Measurements from ENCODE around the gene RBMS1. TPM values are rescaled to one million over a fixed set of nuclear protein-coding genes. Genes with fewer than 3 reads are reported as not detected.
A peak's percentile ranks its signal among the peaks of the same experiment; 100 is the strongest.

Gene RBMS1
- total RNA-seq, 1 donor from 2014 or later, result 73.7 TPM

DNA sequence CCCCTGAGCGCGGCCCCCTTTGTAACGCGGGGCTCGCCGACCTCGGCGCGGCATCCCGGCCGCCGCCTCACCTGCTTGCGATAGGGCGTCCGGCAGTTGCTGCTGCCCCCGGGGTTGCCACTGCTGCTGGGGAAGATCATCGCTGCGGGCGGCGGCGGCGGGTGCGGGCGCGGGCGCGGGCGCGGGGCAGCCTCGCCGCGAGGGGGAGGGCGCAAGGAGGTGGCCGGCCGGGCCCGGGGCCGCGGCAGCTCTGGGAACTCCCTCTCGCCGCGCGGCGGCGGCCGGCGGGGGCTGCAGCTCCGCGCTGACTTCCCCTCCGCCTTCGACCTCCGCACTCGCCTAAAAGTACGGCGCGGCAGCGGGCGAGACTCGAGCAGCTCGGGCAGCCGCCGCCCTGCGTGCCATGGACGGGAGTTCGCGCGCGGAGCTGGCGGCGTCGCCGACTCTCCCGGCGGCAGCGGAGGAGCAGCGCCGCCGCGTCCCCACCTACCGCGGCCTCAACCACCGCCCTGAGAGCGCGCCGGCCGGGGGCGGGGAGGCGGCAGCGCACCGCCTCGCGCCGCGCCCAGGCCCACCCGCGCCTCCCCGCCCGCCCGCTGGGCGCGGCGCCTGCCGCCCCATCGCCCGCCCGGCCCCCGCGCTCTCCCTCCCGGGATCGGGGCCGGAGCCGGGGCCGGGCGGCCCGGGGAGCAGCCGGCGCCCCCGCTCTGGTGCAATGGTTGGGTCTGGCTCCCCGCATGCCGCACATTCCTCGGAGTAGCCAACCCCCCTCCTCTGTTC, 86.0 kb downstream of the RBMS1 start:
- Mint-ChIP-seq H3K27ac (peak overlapping the region; percentile 96), H3K27me3 (peaks cover 4% of the 10 kb centered on the region), H3K9me3 (peaks cover 5% of the 10 kb centered on the region), H3K4me1 (ENCODE audit: unreplicated experiment) (peaks cover 61% of the 10 kb centered on the region), H3K4me3 (peak overlapping the region; percentile 96), H3K36me3 (peaks cover 11% of the 10 kb centered on the region)
- TF ChIP-seq, protein P1, sequence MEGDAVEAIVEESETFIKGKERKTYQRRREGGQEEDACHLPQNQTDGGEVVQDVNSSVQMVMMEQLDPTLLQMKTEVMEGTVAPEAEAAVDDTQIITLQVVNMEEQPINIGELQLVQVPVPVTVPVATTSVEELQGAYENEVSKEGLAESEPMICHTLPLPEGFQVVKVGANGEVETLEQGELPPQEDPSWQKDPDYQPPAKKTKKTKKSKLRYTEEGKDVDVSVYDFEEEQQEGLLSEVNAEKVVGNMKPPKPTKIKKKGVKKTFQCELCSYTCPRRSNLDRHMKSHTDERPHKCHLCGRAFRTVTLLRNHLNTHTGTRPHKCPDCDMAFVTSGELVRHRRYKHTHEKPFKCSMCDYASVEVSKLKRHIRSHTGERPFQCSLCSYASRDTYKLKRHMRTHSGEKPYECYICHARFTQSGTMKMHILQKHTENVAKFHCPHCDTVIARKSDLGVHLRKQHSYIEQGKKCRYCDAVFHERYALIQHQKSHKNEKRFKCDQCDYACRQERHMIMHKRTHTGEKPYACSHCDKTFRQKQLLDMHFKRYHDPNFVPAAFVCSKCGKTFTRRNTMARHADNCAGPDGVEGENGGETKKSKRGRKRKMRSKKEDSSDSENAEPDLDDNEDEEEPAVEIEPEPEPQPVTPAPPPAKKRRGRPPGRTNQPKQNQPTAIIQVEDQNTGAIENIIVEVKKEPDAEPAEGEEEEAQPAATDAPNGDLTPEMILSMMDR (conservative IDR thresholded peaks at IDR 0.05), result no peak
- peak; percentile 77 for DNase-seq (ENCODE audit: extremely low spot score, unreplicated experiment)

DNA sequence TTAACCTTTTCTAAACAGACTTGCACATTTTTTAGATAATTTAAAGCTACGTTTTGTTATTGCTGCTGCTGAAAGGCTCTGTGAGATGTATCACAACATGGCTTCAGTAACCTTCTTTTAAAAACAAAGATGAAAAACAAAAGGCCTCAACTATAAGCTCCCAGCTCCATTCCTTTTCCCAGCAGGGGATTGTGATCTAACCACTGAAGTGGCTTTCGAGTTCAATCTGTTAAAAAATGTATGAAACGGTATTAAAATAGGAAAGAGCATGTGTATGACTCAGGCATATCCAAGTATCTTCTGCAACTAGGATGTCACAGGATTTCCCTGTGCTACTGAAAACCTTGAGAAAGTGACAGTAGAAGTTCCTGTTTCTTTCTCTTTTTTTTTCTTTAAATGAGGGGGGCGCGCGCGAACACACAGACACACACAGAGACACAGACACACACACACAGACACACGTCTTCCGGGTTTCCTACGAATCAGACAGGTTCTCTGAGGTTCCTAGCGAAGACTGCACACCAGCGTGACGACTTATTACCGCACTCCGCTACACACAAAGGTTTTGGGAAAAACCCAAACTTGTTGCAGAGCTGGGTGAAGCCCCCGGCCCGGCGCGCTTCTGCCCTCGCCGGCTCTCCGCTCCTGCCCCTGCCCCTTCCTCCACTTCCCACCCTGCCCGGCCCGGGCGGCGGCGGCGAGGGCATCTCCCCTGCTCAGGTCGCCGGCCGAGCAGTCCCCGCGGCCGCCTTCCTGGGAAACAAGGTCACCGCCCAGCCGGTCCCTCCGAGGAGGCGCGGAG, 86.8 kb downstream of the RBMS1 start:
- H3K27ac Mint-ChIP-seq, result peak overlapping the region; percentile 97
- peak; percentile 73 for DNase-seq (ENCODE audit: extremely low spot score, unreplicated experiment)
- TF ChIP-seq, protein P1 (conservative IDR thresholded peaks at IDR 0.05), result no peak
- H3K4me1 Mint-ChIP-seq (ENCODE audit: unreplicated experiment), result peaks cover 65% of the 10 kb centered on the region
- peaks cover 4% of the 10 kb centered on the region for H3K27me3 Mint-ChIP-seq
- peaks cover 11% of the 10 kb centered on the region for H3K36me3 Mint-ChIP-seq
- peaks cover 5% of the 10 kb centered on the region for H3K9me3 Mint-ChIP-seq
- H3K4me3 Mint-ChIP-seq, result peak overlapping the region; percentile 96

DNA sequence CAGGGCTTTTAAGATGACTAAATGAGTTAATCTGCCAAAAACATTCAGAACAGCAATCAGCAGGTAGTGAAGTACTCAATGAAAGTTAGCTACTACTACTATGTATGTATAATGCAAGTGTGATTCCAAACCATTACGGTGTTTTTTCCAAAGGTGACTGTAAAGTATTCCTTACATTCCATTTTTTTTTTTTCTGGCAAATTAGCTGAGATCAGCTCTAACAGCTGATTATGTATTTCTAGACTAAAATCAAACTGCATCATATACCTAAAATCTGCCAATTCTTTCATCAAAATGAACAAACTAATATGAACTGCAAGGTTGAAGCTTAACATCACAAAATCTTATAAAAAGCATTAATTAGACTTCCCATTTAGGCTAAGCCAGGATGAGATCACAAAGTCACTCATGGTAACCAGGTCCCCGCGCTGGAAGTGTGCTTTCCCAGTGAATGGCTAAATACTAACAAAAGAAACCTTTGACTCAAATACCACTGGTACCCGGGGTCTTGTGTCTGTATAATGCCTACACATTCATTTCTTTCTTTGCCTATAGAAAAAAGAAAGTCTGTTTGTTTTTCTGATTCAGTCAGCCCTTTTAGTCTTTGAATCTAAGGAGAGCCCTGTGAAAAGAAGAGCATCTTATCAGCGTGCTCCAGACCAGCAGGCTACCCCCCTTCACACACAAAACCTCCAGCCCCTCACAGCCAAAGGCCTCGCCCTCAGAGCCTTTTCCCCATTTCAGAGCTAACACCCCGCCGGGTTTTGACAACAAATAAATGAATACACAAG, 88.3 kb downstream of the RBMS1 start:
- Mint-ChIP-seq H3K4me1 (ENCODE audit: unreplicated experiment) (peaks cover 56% of the 10 kb centered on the region), H3K27me3 (peaks cover 4% of the 10 kb centered on the region), H3K36me3 (peaks cover 8% of the 10 kb centered on the region), H3K9me3 (peaks cover 5% of the 10 kb centered on the region), H3K27ac (peak overlapping the region; percentile 97), H3K4me3 (peak overlapping the region; percentile 96)
- no peak for DNase-seq (ENCODE audit: extremely low spot score, unreplicated experiment)
- TF ChIP-seq, protein P1 (conservative IDR thresholded peaks at IDR 0.05), result no peak

DNA sequence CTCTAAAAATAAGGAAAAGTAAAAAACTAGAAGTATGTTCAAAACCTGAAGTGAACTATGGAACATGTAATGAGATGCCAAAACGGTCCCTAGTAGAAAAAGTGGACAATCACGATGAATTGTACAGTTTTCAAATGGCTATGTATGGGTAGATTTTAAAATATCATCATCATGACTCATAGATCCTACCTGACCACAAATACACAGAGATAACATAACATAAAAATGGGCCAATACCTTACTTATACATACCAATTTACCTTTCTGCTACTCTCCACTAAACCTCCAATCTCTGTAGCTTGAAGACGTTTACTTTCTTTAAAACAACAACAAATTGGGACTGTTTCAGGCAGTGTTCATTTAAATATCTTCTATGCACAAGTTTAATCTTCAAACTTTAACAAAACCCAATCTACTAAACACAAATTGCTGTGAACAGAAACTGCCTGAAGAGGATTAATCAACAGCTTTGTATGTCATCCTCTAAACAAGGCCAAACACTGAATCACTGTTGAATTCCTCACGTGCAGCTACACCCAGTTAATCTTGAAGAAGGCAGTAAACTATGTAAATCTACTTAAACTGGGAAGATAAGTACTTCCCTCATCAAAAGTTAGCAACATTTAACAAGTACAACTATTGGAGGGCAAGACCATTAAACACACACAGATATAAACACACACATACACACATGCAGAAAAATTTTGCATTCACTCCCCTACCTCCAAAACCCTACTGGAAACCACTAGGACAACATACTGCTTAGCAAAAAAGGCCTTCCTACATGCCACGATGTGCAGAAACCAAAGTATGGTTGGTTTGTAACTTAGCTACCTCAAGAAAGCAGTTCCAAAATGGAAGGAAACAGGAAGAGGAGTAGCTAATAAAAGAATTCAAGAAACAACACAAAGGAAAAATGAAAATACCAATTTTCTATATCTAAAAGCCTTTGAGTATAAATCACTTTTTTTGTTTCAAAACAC, 90.3 kb downstream of the RBMS1 start:
- peaks cover 8% of the 10 kb centered on the region for H3K36me3 Mint-ChIP-seq
- TF ChIP-seq, protein P1 (conservative IDR thresholded peaks at IDR 0.05), result no peak
- peak overlapping the region; percentile 92 for H3K27ac Mint-ChIP-seq
- peaks cover 3% of the 10 kb centered on the region for H3K27me3 Mint-ChIP-seq
- H3K9me3 Mint-ChIP-seq, result peaks cover 5% of the 10 kb centered on the region
- H3K4me1 Mint-ChIP-seq (ENCODE audit: unreplicated experiment), result peaks cover 44% of the 10 kb centered on the region
- H3K4me3 Mint-ChIP-seq, result peak overlapping the region; percentile 48
- no peak for DNase-seq (ENCODE audit: extremely low spot score, unreplicated experiment)

All from type B pancreatic cell (in vitro differentiated cells).